OCI-LY7 (cell line): ENCODE results near the gene SEMA6B. TPM values are rescaled to one million over a fixed set of nuclear protein-coding genes. Genes with fewer than 3 reads are reported as not detected.

Experiments used
- BruUV-seq: library from RNA; stranded (reverse); fragments of 400-500 nt; replicated peaks from 2 replicates; lab custom pipeline; 2021; lab: Mats Ljungman, UMichigan
- CTCF ChIA-PET: fragments of 300-600 bp; sonication (Branson Sonifier 250); formaldehyde crosslinking; loops from one replicate; lab custom pipeline; 2022; ENCODE audit warnings: antibody characterized with exemption; ENCODE audit not compliant: unreplicated experiment; lab: Charles Lee
- POLR2A ChIA-PET: fragments of 300-600 bp; sonication (Branson Sonifier 250); formaldehyde crosslinking; loops from one replicate; lab custom pipeline; 2022; ENCODE audit warnings: antibody characterized with exemption; lab: Charles Lee
- DNase-seq: peaks from one replicate; pipeline ENCODE4 v3.0.0-alpha.2; 2015; ENCODE audit warnings: low spot score
- H2AFZ ChIP-seq: fragments of 200-600 bp; sonication (generic), shearing (Covaris generic); 2 replicates; pipeline ENCODE4 v1.6.1; 2014; ENCODE audit warnings: mild to moderate bottlenecking, antibody characterized with exemption, low read length, moderate library complexity
- H3K27ac ChIP-seq: fragments of 200-600 bp; sonication (generic); 2 replicates; pipeline ENCODE4 v1.5.1; 2014; ENCODE audit warnings: mixed run types, low read depth, mild to moderate bottlenecking, moderate library complexity, low read length, inconsistent platforms; ENCODE audit not compliant: poor library complexity, severe bottlenecking
- H3K36me3 ChIP-seq: fragments of 200-600 bp; sonication (generic); 2 replicates; pipeline ENCODE4 v1.6.1; 2014; ENCODE audit warnings: mild to moderate bottlenecking, antibody characterized with exemption, low read length, moderate library complexity, mixed read lengths; ENCODE audit not compliant: insufficient read depth
- H3K4me1 ChIP-seq: fragments of 200-600 bp; sonication (generic); 2 replicates; pipeline ENCODE4 v1.5.1; 2014; ENCODE audit warnings: mild to moderate bottlenecking, low read length; ENCODE audit not compliant: insufficient read depth, poor library complexity, severe bottlenecking
- H3K4me2 ChIP-seq: fragments of 200-600 bp; sonication (generic); 2 replicates; pipeline ENCODE4 v1.6.1; 2014; ENCODE audit warnings: mild to moderate bottlenecking, low read length
- H3K4me3 ChIP-seq: fragments of 200-600 bp; sonication (generic); 2 replicates; pipeline ENCODE4 v1.5.1; 2014; ENCODE audit warnings: mild to moderate bottlenecking, low read depth, low read length; ENCODE audit not compliant: poor library complexity, severe bottlenecking
- H3K79me2 ChIP-seq: fragments of 200-600 bp; sonication (generic); 2 replicates; pipeline ENCODE4 v1.6.1; 2016; ENCODE audit warnings: low read depth, mild to moderate bottlenecking, low read length, moderate library complexity, mixed read lengths; ENCODE audit not compliant: insufficient read depth
- H3K9me2 ChIP-seq: fragments of 200-600 bp; sonication (generic); 2 replicates; pipeline ENCODE4 v1.6.1; 2016; ENCODE audit warnings: mild to moderate bottlenecking, low read length, mixed read lengths; ENCODE audit not compliant: insufficient read depth
- H3K9me3 ChIP-seq: fragments of 200-600 bp; sonication (generic); 2 replicates; pipeline ENCODE4 v1.6.1; 2014; ENCODE audit warnings: mild to moderate bottlenecking, mixed run types, low read length, mixed read lengths
- H4K20me1 ChIP-seq: fragments of 200-600 bp; sonication (generic); 2 replicates; pipeline ENCODE4 v1.6.1; 2014; ENCODE audit warnings: mild to moderate bottlenecking, antibody characterized with exemption, low read length, moderate library complexity, mixed read lengths; ENCODE audit not compliant: insufficient read depth
- EZH2phosphoT487 ChIP-seq: fragments of 200-600 bp; sonication (generic); IDR thresholded peaks from 2 replicates; pipeline ENCODE4 v1.6.1; 2018; ENCODE audit warnings: low read depth, borderline replicate concordance, mild to moderate bottlenecking, mixed run types, antibody characterized with exemption, low read length, moderate library complexity, mixed read lengths
- intact Hi-C: fragments of 100-400 bp; cut with micrococcal nuclease; formaldehyde crosslinking; loops from one replicate; pipeline ENCODE4 v1.10.0; 2022; ENCODE audit not compliant: unreplicated experiment
- total RNA-seq, 2 experiments: library from RNA; depleted of rRNA in 1 of 2; stranded (reverse); fragments of >200 nt in 1 of 2; shearing (Covaris generic) in 1 of 2; gene quantifications; 2 replicates each; pipeline ENCODE4 v1.2.3, GENCODE V29; 2014 to 2022
- TF ChIP-seq, protein P1 (sequence below): fragments of 200-600 bp; sonication (generic); conservative IDR thresholded peaks from 2 replicates; pipeline ENCODE4 v1.5.1; 2014; ENCODE audit warnings: mild to moderate bottlenecking, antibody characterized with exemption, low read length, moderate library complexity, mixed read lengths

The SEMA6B gene
- total RNA-seq, 2 experiments from 2014 or later: not detected

GRCh38 chr19:4594201-4594600, 34.7 kb upstream of the SEMA6B start:
- Histone ChIP-seq H2AFZ (no peak overlapping the region), H3K79me2 (no peaks in the 10 kb centered on the region), H3K4me1 (peaks cover 12% of the 10 kb centered on the region), H4K20me1 (no peaks in the 10 kb centered on the region), H3K4me2 (no peak overlapping the region), H3K9me3 (no peaks in the 10 kb centered on the region), H3K36me3 (no peaks in the 10 kb centered on the region), H3K27ac (no peak overlapping the region), H3K9me2 (no peaks in the 10 kb centered on the region), H3K4me3 (no peak overlapping the region)
- no peak for DNase-seq
- CTCF ChIA-PET: no interaction called here
- POLR2A ChIA-PET: no interaction called here
- BruUV-seq: no TSS peak
- intact Hi-C loops: no loop called here
- TF ChIP-seq, protein P1, sequence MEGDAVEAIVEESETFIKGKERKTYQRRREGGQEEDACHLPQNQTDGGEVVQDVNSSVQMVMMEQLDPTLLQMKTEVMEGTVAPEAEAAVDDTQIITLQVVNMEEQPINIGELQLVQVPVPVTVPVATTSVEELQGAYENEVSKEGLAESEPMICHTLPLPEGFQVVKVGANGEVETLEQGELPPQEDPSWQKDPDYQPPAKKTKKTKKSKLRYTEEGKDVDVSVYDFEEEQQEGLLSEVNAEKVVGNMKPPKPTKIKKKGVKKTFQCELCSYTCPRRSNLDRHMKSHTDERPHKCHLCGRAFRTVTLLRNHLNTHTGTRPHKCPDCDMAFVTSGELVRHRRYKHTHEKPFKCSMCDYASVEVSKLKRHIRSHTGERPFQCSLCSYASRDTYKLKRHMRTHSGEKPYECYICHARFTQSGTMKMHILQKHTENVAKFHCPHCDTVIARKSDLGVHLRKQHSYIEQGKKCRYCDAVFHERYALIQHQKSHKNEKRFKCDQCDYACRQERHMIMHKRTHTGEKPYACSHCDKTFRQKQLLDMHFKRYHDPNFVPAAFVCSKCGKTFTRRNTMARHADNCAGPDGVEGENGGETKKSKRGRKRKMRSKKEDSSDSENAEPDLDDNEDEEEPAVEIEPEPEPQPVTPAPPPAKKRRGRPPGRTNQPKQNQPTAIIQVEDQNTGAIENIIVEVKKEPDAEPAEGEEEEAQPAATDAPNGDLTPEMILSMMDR: no peak
- no peak for TF ChIP-seq EZH2phosphoT487

- H3K27ac ChIP-seq: no peak overlapping the region
- no peaks in the 10 kb centered on the region for H3K9me3 ChIP-seq
- no peak for DNase-seq
- H3K79me2 ChIP-seq: no peaks in the 10 kb centered on the region
- no peaks in the 10 kb centered on the region for H3K9me2 ChIP-seq
- H3K4me2 ChIP-seq: no peak overlapping the region
- H3K4me1 ChIP-seq: peaks cover 8% of the 10 kb centered on the region
- BruUV-seq: no TSS peak
- ChIA-PET POLR2A (interaction anchor here (0.7 kb wide), 1 partner anchor 58 kb away, joined by 3 read pairs; the partner anchor contains the start of gene PLIN5), CTCF (no interaction called here)
- TF ChIP-seq EZH2phosphoT487: no peak
- TF ChIP-seq, protein P1: no peak
- no peaks in the 10 kb centered on the region for H3K36me3 ChIP-seq
- intact Hi-C loops: no loop called here
- H4K20me1 ChIP-seq: no peaks in the 10 kb centered on the region
- no peak overlapping the region for H3K4me3 ChIP-seq
- H2AFZ ChIP-seq: no peak overlapping the region
These were observed 33.9 kb upstream of the SEMA6B start for GRCh38 chr19:4593409-4593851.

DNA sequence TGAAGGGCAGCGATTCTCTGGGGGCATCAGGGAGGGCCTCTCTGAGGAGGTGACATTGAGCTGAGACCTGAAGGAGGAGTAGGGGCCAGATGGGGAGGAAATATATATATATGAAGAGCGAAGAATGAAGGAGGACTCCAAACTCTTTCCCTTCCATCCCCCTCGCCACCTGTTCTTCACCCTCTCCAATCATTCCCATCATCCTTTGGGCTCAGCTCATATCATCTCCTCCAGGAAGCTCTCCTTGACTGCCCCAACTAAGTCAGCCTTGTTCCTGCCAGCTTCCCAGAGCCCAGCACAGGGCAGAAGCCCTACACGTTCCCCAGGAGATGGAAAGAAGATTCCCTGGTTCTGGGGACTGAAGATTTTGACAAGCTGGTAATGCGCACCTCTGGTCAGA, 33.0 kb upstream of the SEMA6B start:
- TF ChIP-seq, protein P1: no peak
- no peak for TF ChIP-seq EZH2phosphoT487
- POLR2A ChIA-PET: interaction anchor here (0.6 kb wide), 1 partner anchor 143 kb away, joined by 4 read pairs; no protein-coding TSS in a partner anchor
- Histone ChIP-seq H2AFZ (no peak overlapping the region), H3K4me1 (peaks cover 1% of the 10 kb centered on the region), H3K9me2 (no peaks in the 10 kb centered on the region), H4K20me1 (no peaks in the 10 kb centered on the region), H3K4me2 (no peak overlapping the region), H3K9me3 (no peaks in the 10 kb centered on the region), H3K4me3 (no peak overlapping the region), H3K36me3 (no peaks in the 10 kb centered on the region), H3K27ac (no peak overlapping the region), H3K79me2 (no peaks in the 10 kb centered on the region)
- intact Hi-C loops: no loop called here
- CTCF ChIA-PET: no interaction called here
- no peak for DNase-seq
- BruUV-seq: no TSS peak
